ENCODE results near the gene HS6ST1. TPM values are rescaled to one million over a fixed set of nuclear protein-coding genes. Genes with fewer than 3 reads are reported as not detected.
A peak's percentile ranks its signal among the peaks of the same experiment; 100 is the strongest.

The HS6ST1 gene
- total and polyA plus RNA-seq, 9 donors, result 12.9 to 62.5 (median 45.3) TPM

DNA sequence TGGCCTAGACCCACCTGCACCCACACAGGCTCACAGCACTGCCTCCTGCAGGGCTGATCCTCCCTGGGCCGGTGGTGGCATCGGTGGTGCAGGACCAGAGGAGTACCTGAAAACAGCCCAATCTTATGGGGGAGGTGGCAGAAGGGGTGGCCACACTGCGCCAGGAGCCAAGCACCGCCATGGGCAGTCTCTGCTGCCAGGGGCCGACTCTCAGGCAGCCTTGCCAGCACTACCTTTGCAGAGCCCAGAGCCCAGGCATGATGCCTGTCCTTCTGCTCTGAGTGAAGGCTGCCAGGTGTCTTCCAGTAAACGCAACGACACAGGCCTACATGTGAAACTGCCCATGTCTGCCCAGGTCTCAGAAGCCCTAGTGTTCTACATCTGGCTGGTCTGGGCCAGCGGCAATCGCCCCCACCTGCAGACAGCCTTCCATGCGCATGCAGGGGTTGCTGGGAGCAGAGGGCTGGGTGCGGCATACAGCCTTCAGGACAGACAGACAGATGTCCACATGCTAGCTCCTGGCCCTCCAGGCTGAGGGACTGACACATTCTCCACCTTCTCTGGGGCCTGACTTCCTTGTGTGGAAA is 6.8 kb downstream of the HS6ST1 start:
- Histone ChIP-seq H3K27ac (no peak overlapping the region), H3K27me3 (no peaks in the 10 kb centered on the region), H3K4me3 (no peak overlapping the region), H3K9me3 (no peaks in the 10 kb centered on the region), H3K4me1 (ENCODE audit: insufficient read depth) (peaks cover 63% of the 10 kb centered on the region), H3K36me3 (no peaks in the 10 kb centered on the region)
- WGBS, 3 donors, result 92 to 96% (median 95%) methylated on average over 6 to 11 of the region's 11 CpGs
- TF ChIP-seq, protein P1, sequence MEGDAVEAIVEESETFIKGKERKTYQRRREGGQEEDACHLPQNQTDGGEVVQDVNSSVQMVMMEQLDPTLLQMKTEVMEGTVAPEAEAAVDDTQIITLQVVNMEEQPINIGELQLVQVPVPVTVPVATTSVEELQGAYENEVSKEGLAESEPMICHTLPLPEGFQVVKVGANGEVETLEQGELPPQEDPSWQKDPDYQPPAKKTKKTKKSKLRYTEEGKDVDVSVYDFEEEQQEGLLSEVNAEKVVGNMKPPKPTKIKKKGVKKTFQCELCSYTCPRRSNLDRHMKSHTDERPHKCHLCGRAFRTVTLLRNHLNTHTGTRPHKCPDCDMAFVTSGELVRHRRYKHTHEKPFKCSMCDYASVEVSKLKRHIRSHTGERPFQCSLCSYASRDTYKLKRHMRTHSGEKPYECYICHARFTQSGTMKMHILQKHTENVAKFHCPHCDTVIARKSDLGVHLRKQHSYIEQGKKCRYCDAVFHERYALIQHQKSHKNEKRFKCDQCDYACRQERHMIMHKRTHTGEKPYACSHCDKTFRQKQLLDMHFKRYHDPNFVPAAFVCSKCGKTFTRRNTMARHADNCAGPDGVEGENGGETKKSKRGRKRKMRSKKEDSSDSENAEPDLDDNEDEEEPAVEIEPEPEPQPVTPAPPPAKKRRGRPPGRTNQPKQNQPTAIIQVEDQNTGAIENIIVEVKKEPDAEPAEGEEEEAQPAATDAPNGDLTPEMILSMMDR (IDR thresholded peaks at IDR 0.05), result no peak
- TF ChIP-seq EP300 (IDR thresholded peaks at IDR 0.05) (no peak), POLR2A (IDR thresholded peaks at IDR 0.05) (no peak)
- intact Hi-C loops (cut with DNase I), result loop anchor here in 1 of 4 donors (10.0 kb wide), 2 partner anchors 137 to 417 kb away; no protein-coding TSS in a partner anchor
- DNase-seq, result no peak

DNA sequence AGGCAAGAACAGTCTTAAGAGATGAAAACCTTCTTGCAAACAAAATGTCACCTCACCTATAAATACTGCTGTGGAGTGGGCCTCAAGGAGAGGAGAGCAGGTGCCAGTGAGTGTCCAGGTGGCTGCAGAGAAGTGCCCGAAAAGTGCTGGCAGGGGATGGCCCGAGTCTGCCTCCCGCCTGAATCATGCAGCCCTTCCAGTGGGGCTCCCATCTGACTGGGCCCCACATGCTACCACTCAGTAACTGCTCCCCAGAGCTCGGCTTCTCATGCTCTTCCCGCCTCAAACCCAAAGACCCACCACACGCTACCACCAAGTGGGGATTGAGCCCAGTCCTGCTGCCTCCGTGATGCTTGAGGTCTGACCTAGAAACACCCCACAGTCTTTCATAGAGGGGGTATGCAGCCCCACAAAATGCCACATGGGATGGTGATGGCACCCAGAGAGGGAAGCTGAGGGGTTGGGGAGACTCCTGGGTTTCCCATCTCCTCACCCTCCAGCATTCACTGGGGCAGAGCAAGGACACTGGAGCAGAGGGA is 7.4 kb downstream of the HS6ST1 start:
- no peaks in the 10 kb centered on the region for H3K36me3 ChIP-seq
- no peak overlapping the region for H3K4me3 ChIP-seq
- no peak for DNase-seq
- TF ChIP-seq, protein P1 (IDR thresholded peaks at IDR 0.05), result no peak
- TF ChIP-seq POLR2A (IDR thresholded peaks at IDR 0.05) (no peak), EP300 (IDR thresholded peaks at IDR 0.05) (no peak)
- no peak overlapping the region for H3K27ac ChIP-seq
- H3K9me3 ChIP-seq, result no peaks in the 10 kb centered on the region
- no peaks in the 10 kb centered on the region for H3K27me3 ChIP-seq
- intact Hi-C loops (cut with DNase I), result loop anchor here in 1 of 4 donors (10.0 kb wide), 2 partner anchors 136 to 416 kb away; no protein-coding TSS in a partner anchor
- peaks cover 62% of the 10 kb centered on the region for H3K4me1 ChIP-seq (ENCODE audit: insufficient read depth)
- WGBS, 3 donors, result 94 to 99% (median 95%) methylated on average over 7 of the region's 7 CpGs

DNA sequence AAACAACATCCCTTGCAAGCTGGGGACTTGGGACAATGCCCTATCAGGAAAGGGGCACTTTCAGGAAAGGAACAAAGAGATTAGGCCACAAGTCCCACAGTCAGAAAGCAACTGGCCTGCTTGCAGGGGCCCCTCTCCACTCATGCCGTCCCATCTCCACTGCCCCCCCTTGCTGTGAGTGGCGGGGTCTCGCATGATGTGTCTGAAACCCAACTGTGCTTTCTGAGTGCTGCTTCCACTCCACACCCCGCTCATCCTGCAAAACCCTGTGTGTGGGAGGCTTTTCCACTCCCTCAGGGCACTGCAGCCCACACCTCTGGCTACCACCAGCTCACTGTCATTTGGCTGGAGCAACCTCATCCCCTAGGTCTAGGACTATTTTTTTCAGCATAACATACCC is 7.9 kb downstream of the HS6ST1 start:
- peak in 1 of 5 donors; percentile 20 for DNase-seq
- Histone ChIP-seq H3K4me1 (ENCODE audit: insufficient read depth) (peaks cover 67% of the 10 kb centered on the region), H3K27ac (no peak overlapping the region), H3K36me3 (no peaks in the 10 kb centered on the region), H3K27me3 (no peaks in the 10 kb centered on the region), H3K9me3 (no peaks in the 10 kb centered on the region), H3K4me3 (no peak overlapping the region)
- intact Hi-C loops (cut with DNase I), result loop anchor here in 1 of 4 donors (10.0 kb wide), 2 partner anchors 136 to 416 kb away; no protein-coding TSS in a partner anchor
- TF ChIP-seq EP300 (IDR thresholded peaks at IDR 0.05), result no peak
- TF ChIP-seq POLR2A (IDR thresholded peaks at IDR 0.05), result no peak
- TF ChIP-seq, protein P1 (IDR thresholded peaks at IDR 0.05), result no peak
- WGBS, 3 donors, result 73 to 83% (median 74%) methylated on average over 4 of the region's 4 CpGs

DNA sequence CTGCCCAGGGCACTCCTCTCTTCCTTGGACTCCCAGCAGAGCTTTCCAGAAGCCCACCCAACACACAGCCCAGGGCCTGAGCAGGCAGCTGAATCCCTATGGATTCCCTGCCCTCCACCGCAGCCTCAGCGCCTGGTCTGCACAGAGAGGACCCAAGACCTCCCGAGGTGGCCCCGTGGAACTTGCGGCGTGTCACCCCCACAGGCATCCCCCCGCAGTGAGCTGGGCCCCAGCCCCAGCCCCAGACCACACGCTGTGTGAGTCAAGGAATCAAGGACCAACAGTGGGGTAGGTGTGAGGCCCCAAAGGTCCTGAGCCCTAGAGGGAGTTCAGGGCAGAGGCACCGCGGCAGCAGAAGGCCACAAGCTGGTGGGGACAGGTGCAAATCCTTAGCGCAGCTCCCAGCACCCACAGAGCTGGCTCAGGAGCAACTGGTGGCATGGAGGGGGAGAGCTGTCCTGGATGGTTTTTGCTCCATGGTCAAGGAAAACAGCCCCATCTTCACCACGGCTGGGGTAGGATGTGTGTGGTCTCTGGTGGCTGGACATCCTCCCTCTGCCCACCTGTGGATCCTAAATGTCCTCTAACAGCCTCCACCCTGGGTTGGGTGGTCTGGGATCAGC is 8.5 kb downstream of the HS6ST1 start:
- WGBS, 3 donors, result 88 to 90% (median 89%) methylated on average over 12 of the region's 12 CpGs
- TF ChIP-seq POLR2A (IDR thresholded peaks at IDR 0.05), result no peak
- TF ChIP-seq, protein P1 (IDR thresholded peaks at IDR 0.05), result no peak
- TF ChIP-seq EP300 (IDR thresholded peaks at IDR 0.05), result no peak
- peak; percentile 8 to 43 (median 24) for DNase-seq
- Histone ChIP-seq H3K4me3 (no peak overlapping the region), H3K36me3 (no peaks in the 10 kb centered on the region), H3K27me3 (no peaks in the 10 kb centered on the region), H3K9me3 (no peaks in the 10 kb centered on the region), H3K27ac (peak overlapping the region in 1 of 2 donors; percentile 24), H3K4me1 (ENCODE audit: insufficient read depth) (peaks cover 73% of the 10 kb centered on the region)
- intact Hi-C loops (cut with DNase I), result loop anchor here in 1 of 4 donors (10.0 kb wide), 2 partner anchors 135 to 415 kb away; no protein-coding TSS in a partner anchor
